Effector memory CD8-positive, alpha-beta T cell (primary cell): Measurements from ENCODE around the gene SPTSSA.
"Not testable (repeated sequence)": the region's sequence is repeated elsewhere in the genome, so short reads cannot be mapped to it uniquely, and the experiment has no call there.

Experiments
- ATAC-seq: fragments of 150-1000 bp; cut with Tn5 transposase; replicated peaks from 2 replicates; pipeline ENCODE4 v1.10.0; 2021; ENCODE audit warnings: mild to moderate bottlenecking, moderate library complexity
- DNase-seq, 3 experiments: peaks; one replicate each; pipeline ENCODE4 v3.0.0; 2021
- H3K27ac Mint-ChIP-seq, 2 donors: one replicate each; pipeline ENCODE4 v1.8.0; 2022; ENCODE audit warnings: mild to moderate bottlenecking in 2 of 2, mixed read lengths in 2 of 2, moderate library complexity in 2 of 2
- H3K27me3 Mint-ChIP-seq, 2 donors: one replicate each; pipeline ENCODE4 v1.8.0; 2022; ENCODE audit warnings: mixed read lengths in 2 of 2
- H3K36me3 Mint-ChIP-seq: one replicate; pipeline ENCODE4 v1.8.0; 2022; ENCODE audit warnings: mild to moderate bottlenecking, moderate library complexity, mixed read lengths; ENCODE audit not compliant: insufficient read depth
- H3K4me1 Mint-ChIP-seq, 2 donors: one replicate each; pipeline ENCODE4 v1.8.0; 2022; ENCODE audit warnings: low read depth in 2 of 2, mixed read lengths in 2 of 2
- H3K4me3 Mint-ChIP-seq, 2 donors: one replicate each; pipeline ENCODE4 v1.8.0; 2022; ENCODE audit warnings: mild to moderate bottlenecking in 2 of 2, mixed read lengths in 2 of 2, moderate library complexity in 2 of 2
- H3K9me3 Mint-ChIP-seq, 2 donors: one replicate each; pipeline ENCODE4 v1.8.0; 2022; ENCODE audit warnings: mixed read lengths in 2 of 2

Gene SPTSSA

DNA sequence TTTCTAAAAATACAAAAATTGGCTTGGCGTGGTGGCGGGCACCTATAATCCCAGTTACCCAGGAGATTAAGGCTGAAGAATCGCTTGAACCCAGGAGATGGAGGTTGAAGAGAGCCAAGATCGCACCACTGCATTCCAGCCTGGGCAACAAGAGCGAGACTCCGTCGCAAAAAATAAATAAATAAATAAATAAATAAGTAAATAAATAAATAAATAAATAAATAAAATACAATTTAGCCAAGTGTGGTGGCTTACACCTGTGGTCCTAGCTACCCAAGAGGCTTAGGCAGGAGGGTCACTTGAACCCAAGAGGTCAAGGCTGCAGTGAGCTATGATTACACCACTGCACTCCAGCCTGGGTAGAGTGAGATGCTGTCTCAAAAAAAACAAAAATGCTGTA, 26.5 kb upstream of the SPTSSA start:
- Mint-ChIP-seq H3K36me3 (no peaks in the 10 kb centered on the region), H3K4me1 (no peaks in the 10 kb centered on the region), H3K27ac (no peak overlapping the region), H3K4me3 (no peak overlapping the region), H3K27me3 (peaks cover 0 to 7% of the 10 kb centered on the region in 2 donors), H3K9me3 (no peaks in the 10 kb centered on the region)
- ATAC-seq (no peak), DNase-seq (no peak)

DNA sequence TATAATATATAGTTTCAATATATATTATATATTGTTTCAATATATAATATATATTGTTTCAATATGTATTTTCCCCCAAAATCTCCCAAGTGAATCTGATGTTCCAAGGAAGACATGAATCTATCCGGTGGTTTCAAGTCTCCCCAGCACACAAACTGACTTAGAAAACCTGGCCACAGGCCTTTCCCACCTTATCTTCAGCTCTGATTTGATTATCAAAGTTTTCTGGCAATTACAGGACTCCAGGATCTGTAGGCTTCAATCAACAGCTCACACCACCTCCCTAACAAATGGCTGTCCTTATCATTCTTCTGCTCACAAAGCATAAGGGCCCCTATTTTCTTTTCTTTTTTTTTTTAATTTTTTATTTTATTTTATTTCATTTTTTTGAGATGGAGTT, 22.7 kb upstream of the SPTSSA start:
- DNase-seq (no peak), ATAC-seq (no peak)
- Mint-ChIP-seq H3K27me3 (no peaks in the 10 kb centered on the region), H3K4me1 (no peaks in the 10 kb centered on the region), H3K36me3 (no peaks in the 10 kb centered on the region), H3K27ac (no peak overlapping the region), H3K9me3 (no peaks in the 10 kb centered on the region), H3K4me3 (no peak overlapping the region)

DNA sequence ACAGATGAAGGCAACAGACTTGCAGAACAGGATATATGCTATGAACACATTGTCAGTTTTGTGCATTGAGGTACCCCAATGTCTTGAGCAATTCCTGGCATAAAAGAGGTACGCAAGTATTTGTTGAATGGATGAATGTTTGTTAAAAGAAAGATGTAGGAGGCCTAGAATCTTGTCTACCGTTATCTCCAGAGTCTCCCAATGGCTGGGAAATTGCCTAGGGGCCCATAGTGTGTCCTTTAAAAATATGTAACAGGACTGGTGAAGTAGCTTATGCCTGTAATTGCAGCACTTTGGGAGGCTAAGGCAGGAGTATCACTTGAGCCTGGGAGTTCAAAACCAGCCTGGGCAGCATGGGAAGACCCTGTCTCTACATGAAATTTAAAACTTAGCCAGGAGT, 20.4 kb upstream of the SPTSSA start:
- ATAC-seq = no peak
- Mint-ChIP-seq H3K36me3 (no peaks in the 10 kb centered on the region), H3K9me3 (no peaks in the 10 kb centered on the region), H3K4me1 (no peaks in the 10 kb centered on the region), H3K4me3 (no peak overlapping the region), H3K27me3 (no peaks in the 10 kb centered on the region), H3K27ac (no peak overlapping the region)
- DNase-seq = no peak

DNA sequence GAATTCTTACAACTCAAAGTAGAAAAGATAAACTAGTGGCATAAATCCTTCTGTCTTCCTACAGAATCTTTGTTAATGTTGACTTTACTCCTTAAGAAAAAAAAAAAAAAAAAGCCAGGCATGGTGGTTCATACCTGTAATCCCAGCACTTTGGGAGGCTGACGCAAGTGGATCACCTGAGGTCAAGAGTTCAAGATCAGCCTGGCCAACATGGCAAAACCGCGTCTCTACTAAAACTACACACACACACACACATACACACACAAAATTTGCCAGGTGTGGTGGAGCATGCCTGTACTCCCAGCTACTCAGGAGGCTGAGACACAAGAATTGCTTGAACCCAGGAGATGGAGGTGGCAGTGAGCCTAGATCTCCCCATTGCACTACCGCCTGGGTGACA, 17.7 kb upstream of the SPTSSA start:
- no peaks in the 10 kb centered on the region for H3K4me1 Mint-ChIP-seq
- H3K4me3 Mint-ChIP-seq = no peak overlapping the region
- H3K36me3 Mint-ChIP-seq = no peaks in the 10 kb centered on the region
- peaks cover 0 to 6% of the 10 kb centered on the region in 2 donors for H3K27me3 Mint-ChIP-seq
- DNase-seq (no peak), ATAC-seq (no peak)
- no peaks in the 10 kb centered on the region for H3K9me3 Mint-ChIP-seq
- H3K27ac Mint-ChIP-seq = no peak overlapping the region

DNA sequence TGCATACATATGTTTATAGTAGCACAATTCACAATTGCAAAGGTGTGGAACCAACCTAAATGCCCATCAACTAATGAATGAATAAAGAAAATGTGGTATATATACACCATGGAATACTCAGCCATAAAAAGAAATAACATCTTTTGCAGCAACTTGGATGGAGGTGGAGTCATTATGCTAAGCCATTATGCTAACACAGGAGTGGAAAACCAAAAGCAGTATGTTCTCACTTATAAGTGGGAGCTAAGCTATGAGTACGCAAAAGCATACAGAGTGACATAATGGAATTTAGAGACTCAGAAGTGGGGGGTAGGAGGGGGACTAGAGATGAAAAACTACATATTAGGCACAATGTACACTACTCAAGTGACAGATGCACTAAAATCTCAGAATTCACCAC, 16.2 kb upstream of the SPTSSA start:
- Mint-ChIP-seq H3K4me3 (no peak overlapping the region), H3K4me1 (no peaks in the 10 kb centered on the region), H3K27ac (no peak overlapping the region), H3K27me3 (peaks cover 7 to 15% of the 10 kb centered on the region in 2 donors), H3K36me3 (no peaks in the 10 kb centered on the region), H3K9me3 (no peaks in the 10 kb centered on the region)
- DNase-seq (no peak), ATAC-seq (no peak)

DNA sequence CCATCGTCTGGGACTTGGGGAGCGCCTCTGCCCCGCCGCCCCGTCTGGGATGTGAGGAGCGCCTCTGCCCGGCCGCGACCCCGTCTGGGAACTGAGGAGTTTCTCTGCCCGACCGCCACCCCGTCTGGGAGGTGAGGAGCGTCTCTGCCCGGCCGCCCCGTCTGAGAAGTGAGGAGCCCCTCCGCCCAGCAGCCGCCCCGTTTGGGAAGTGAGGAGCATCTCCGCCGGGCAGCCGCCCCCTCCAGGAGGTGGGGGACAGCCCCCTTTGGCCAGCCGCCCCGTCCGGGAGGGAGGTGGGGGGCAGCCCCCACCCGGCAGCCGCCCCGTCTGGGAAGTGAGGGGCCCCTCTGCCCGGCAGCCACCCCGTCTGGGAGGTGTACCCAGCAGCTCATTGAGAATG, 14.0 kb upstream of the SPTSSA start:
- not testable (repeated sequence) for H3K4me3 Mint-ChIP-seq, H3K9me3 Mint-ChIP-seq, H3K27ac Mint-ChIP-seq, H3K4me1 Mint-ChIP-seq, ATAC-seq, H3K36me3 Mint-ChIP-seq, DNase-seq
- peaks cover 7 to 15% of the 10 kb centered on the region in 2 donors for H3K27me3 Mint-ChIP-seq

DNA sequence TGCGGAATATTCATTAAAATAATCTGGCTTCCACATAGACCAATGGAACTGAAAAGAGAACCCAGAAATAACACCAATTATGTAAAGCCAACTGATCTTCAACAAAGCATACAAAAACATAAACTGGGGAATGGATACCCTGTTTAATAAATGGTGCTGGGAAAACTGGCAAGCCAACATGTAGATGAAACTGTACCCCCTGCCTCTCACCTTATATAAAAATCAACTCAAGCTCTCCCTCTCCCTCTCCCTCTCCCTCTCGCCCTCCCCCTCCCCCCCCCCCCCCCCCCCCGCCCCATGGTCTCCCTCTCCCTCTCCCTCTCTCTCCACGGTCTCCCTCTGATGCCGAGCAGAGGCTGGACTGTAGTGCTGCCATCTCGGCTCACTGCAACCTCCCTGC, 13.1 kb upstream of the SPTSSA start:
- no peak for DNase-seq
- Mint-ChIP-seq H3K4me3 (no peak overlapping the region), H3K9me3 (no peaks in the 10 kb centered on the region), H3K27ac (no peak overlapping the region), H3K36me3 (no peaks in the 10 kb centered on the region), H3K27me3 (peaks cover 7 to 15% of the 10 kb centered on the region in 2 donors), H3K4me1 (no peaks in the 10 kb centered on the region)
- no peak for ATAC-seq

DNA sequence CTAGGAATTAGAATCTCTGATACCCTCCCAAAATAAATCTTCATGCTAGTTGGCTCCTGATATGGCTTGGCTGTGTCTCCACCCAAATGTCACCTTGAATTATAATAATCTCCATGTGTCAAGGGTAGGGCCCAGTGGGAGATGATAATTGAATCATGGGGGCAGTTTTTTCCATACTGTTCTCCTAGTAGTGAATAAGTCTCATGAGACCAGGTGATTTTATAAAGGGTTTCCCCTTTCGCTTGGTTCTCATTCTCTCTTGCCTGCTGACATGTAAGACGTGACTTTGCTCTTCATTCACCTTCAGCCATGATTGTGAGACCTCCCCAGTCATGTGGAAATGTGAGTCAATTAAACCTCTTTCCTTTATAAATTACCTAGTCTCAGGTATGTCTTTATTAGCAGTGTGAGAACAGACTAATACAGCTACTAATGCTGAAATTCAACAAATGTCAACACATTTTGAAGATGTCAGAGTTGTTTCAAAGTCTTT, 12.2 kb upstream of the SPTSSA start:
- Mint-ChIP-seq H3K27me3 (peaks cover 7 to 15% of the 10 kb centered on the region in 2 donors), H3K36me3 (no peaks in the 10 kb centered on the region), H3K27ac (no peak overlapping the region), H3K4me3 (no peak overlapping the region), H3K9me3 (no peaks in the 10 kb centered on the region), H3K4me1 (no peaks in the 10 kb centered on the region)
- DNase-seq (no peak), ATAC-seq (no peak)

DNA sequence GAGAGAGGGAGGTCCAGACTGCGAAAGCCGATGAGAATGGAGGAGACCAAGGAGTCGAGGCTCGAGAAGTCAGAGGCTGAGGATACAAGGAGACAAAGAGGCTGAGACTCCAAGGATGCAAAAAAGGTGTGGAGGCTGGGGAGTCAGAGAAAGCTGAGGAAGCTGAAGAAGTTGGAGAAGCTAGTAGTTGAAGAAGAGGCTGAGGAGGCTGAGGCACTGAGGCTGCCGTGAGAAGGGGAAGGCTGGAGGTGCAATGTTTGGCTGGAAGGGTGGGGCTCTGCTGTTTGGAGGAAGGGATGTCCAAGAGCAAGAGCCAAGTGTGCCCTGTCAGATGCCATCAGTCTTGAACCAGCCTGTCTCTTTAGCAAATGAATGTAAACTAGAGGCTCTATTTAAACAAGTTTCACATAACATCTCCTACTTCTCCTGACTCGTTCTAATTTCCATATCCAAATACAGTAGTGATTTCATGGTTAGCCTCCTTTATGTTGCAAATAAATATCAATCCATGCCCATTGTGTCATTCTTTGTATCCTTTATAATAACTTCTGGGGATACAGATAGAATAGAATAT, 10.8 kb upstream of the SPTSSA start:
- Mint-ChIP-seq H3K27me3 (peaks cover 7 to 15% of the 10 kb centered on the region in 2 donors), H3K9me3 (no peaks in the 10 kb centered on the region)
- ATAC-seq = no peak

DNA sequence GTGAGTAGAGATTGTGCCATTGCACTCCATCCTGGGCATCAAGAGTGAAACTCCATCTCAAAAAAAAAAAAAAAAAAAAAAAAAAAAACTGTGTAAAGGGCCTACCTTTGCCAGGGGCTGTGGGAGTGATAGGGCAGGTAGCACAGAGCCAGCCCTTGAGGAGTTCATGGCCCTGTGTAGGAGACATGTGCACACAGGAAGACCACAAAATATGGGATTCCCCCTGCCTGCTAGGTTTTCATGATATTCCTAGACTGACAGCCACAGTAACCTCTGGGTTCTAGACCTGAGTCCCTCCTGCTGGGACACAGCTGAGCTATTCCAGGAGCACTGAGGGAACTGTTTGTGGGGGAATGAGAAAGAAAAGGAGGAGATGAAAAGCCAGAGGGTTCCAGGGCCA, 8.3 kb upstream of the SPTSSA start:
- H3K27ac Mint-ChIP-seq = no peak overlapping the region
- H3K4me1 Mint-ChIP-seq = peaks cover 0 to 3% of the 10 kb centered on the region in 2 donors
- no peaks in the 10 kb centered on the region for H3K9me3 Mint-ChIP-seq
- ATAC-seq (no peak), DNase-seq (no peak)
- H3K36me3 Mint-ChIP-seq = no peaks in the 10 kb centered on the region
- no peak overlapping the region for H3K4me3 Mint-ChIP-seq
- H3K27me3 Mint-ChIP-seq = peaks cover 7 to 9% of the 10 kb centered on the region in 2 donors

More for the DNA sequence above, 10.8 kb upstream of the SPTSSA start:
- Mint-ChIP-seq H3K27ac (no peak overlapping the region), H3K36me3 (no peaks in the 10 kb centered on the region), H3K4me3 (no peak overlapping the region), H3K4me1 (peaks cover 0 to 3% of the 10 kb centered on the region in 2 donors)
- no peak for DNase-seq

DNA sequence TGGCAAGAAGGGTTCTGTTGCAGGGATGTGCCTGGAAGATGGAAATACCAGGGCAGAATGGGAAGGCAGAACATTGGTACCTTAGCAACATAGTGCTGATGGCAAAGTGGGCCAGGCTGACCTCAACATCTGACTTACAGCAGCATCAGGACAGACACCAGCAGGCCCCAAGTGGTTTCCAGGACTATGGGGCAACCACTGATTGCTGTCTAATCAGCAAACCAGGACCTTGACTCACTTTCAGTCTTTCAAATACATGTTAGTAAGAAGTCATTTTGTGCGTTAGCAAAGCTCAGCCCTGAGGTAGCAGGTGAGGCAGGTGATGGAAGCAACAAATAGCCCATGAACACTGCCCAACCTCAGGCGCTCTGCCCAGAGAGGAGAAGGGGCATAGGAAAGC, 4.7 kb upstream of the SPTSSA start:
- Mint-ChIP-seq H3K9me3 (no peaks in the 10 kb centered on the region), H3K27ac (no peak overlapping the region), H3K4me1 (peaks cover 1 to 3% of the 10 kb centered on the region in 2 donors), H3K36me3 (no peaks in the 10 kb centered on the region), H3K27me3 (no peaks in the 10 kb centered on the region), H3K4me3 (no peak overlapping the region)
- no peak for DNase-seq
- ATAC-seq = no peak

DNA sequence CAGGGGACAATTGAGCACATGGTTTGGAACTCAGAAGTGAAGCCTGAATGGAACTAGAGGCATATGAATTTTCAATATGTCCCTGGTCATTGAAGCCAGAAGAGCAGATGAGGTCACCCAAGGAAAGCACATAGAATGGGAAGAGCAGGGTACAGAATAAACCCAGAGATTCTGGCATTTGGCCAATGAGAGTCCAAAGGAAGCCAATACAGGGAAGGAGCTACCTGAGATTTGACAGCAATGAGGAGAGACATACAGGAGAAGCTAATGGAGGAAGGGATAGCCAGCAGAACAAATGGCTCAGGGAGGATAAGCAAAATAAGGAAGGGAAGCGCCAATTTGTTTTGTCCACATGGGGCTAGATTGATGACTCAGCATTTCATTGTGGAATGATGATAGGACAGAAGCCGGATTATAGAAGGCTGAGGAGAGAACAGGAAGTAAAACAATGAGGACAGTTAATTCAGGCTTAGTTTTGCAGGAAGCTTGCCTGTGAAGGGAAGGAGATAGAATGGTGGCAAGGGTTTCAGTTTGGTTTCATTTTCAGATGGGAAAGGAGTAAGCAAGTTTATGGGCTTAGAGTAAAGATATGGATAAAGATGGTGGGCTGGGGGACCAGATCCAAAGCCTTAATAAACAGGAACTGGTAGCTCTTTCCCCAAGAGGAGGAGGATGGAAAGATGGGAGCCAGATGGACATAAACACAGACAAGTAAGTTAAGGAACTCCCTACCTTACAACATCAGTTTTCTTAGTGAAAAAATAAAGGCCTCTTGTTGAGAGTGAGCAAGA, 3.2 kb upstream of the SPTSSA start:
- no peaks in the 10 kb centered on the region for H3K9me3 Mint-ChIP-seq
- H3K27ac Mint-ChIP-seq = no peak overlapping the region
- H3K36me3 Mint-ChIP-seq = no peaks in the 10 kb centered on the region
- ATAC-seq = no peak
- DNase-seq = no peak
- H3K4me3 Mint-ChIP-seq = no peak overlapping the region
- peaks cover 8 to 16% of the 10 kb centered on the region in 2 donors for H3K4me1 Mint-ChIP-seq
- no peaks in the 10 kb centered on the region for H3K27me3 Mint-ChIP-seq

DNA sequence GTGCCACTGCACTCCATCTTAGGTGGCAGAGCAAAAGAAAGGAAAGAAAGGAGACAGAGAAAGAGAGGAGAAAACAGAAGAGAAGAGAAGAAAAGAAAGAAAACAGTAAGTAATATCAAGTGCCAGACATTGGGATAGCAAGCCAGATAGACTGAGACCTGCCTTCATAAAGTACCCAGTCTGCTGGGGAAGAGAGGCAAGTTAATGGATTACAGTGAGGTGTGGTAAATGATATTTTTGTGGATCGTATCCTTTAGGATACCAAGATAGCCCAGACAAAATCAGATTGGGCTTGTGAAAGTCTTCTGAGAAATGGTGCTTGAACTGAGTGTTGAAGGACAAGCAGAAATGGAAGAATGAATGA, 1.5 kb upstream of the SPTSSA start:
- H3K36me3 Mint-ChIP-seq = no peaks in the 10 kb centered on the region

More for the DNA sequence above, 1.5 kb upstream of the SPTSSA start:
- DNase-seq (no peak), ATAC-seq (no peak)
- H3K9me3 Mint-ChIP-seq = no peaks in the 10 kb centered on the region
- no peaks in the 10 kb centered on the region for H3K27me3 Mint-ChIP-seq
- H3K4me1 Mint-ChIP-seq = peaks cover 8 to 16% of the 10 kb centered on the region in 2 donors
- no peak overlapping the region for H3K4me3 Mint-ChIP-seq
- no peak overlapping the region for H3K27ac Mint-ChIP-seq
